Ureter (tissue), 1 donor: ENCODE results near the gene ME1. TPM values are rescaled to one million over a fixed set of nuclear protein-coding genes. Genes with fewer than 3 reads are reported as not detected.
"Not testable (repeated sequence)": the region's sequence is repeated elsewhere in the genome, so short reads cannot be mapped to it uniquely, and the experiment has no call there.

Experiments
- DNase-seq: peaks from one replicate; pipeline ENCODE4 v3.0.0-alpha.2; 2020; ENCODE audit warnings: low spot score
- total RNA-seq: library from RNA; stranded (reverse); gene quantifications from one replicate; pipeline ENCODE4 v1.2.4, GENCODE V29; 2023
- donor health status: DM: yes; HTN: yes; CAD: no.

Gene ME1
- total RNA-seq, 1 donor from 2014 or later, result 10.1 TPM

GRCh38 chr6:83191974-83192373 is 238.9 kb downstream of the ME1 start:
- DNase-seq, result not testable (repeated sequence)

- DNase-seq, result no peak
These were observed 240.2 kb downstream of the ME1 start for GRCh38 chr6:83190626-83191025.

GRCh38 chr6:83188501-83188900 is 242.3 kb downstream of the ME1 start:
- no peak for DNase-seq

- DNase-seq, result no peak
These were observed 245.8 kb downstream of the ME1 start for GRCh38 chr6:83185096-83185495.

- no peak for DNase-seq
These were observed 247.6 kb downstream of the ME1 start for GRCh38 chr6:83183082-83183828.

GRCh38 chr6:83182114-83182513 is 248.7 kb downstream of the ME1 start:
- no peak for DNase-seq

GRCh38 chr6:83180426-83180950 is 250.4 kb downstream of the ME1 start:
- DNase-seq, result no peak

GRCh38 chr6:83176246-83176645 is 254.6 kb downstream of the ME1 start:
- DNase-seq, result no peak

- no peak for DNase-seq
These were observed 261.3 kb downstream of the ME1 start for GRCh38 chr6:83169511-83169910.

GRCh38 chr6:83169106-83169505 is 261.7 kb downstream of the ME1 start:
- no peak for DNase-seq

GRCh38 chr6:83168556-83168955 is 262.3 kb downstream of the ME1 start:
- DNase-seq, result no peak

GRCh38 chr6:83167726-83168278 is 263.0 kb downstream of the ME1 start:
- DNase-seq, result no peak

Other genes starting within 250 kb of the ME1 start
- gene PGM3, start 237.8 kb downstream of the ME1 start, total RNA-seq, result 25.3 TPM
- gene RWDD2A, start 237.7 kb downstream of the ME1 start, total RNA-seq, result 2.6 TPM
- 0.44 TPM for gene PRSS35, start 81.5 kb upstream of the ME1 start, total RNA-seq